HG03196 (cell line): ENCODE data around the gene LIPC.

Experiments
- ATAC-seq: cut with Tn5 transposase; IDR thresholded peaks from one replicate; pipeline ENCODE4 v1.9.1; 2021; ENCODE audit not compliant: unreplicated experiment

The LIPC gene

GRCh38 chr15:58512522-58512921, 80.7 kb downstream of the LIPC start:
- no peak for ATAC-seq

- no peak for ATAC-seq
Observed at GRCh38 chr15:58513008-58513407, 81.2 kb downstream of the LIPC start.

- ATAC-seq = no peak
Observed at GRCh38 chr15:58513726-58514336, 82.0 kb downstream of the LIPC start.

- ATAC-seq = no peak
Observed at GRCh38 chr15:58515807-58516206, 84.0 kb downstream of the LIPC start.

- no peak for ATAC-seq
Observed at GRCh38 chr15:58517252-58517681, 85.5 kb downstream of the LIPC start.

GRCh38 chr15:58517682-58518525, 86.1 kb downstream of the LIPC start:
- peak; percentile 45 for ATAC-seq

GRCh38 chr15:58518626-58519025, 86.8 kb downstream of the LIPC start:
- no peak for ATAC-seq

- ATAC-seq = no peak
Observed at GRCh38 chr15:58519516-58519915, 87.7 kb downstream of the LIPC start.

- ATAC-seq = no peak
Observed at GRCh38 chr15:58520464-58520863, 88.7 kb downstream of the LIPC start.

- no peak for ATAC-seq
Observed at GRCh38 chr15:58520936-58521292, 89.1 kb downstream of the LIPC start.

- no peak for ATAC-seq
Observed at GRCh38 chr15:58521293-58521991, 89.7 kb downstream of the LIPC start.

- ATAC-seq = no peak
Observed at GRCh38 chr15:58522391-58522790, 90.6 kb downstream of the LIPC start.

GRCh38 chr15:58522865-58523264, 91.1 kb downstream of the LIPC start:
- no peak for ATAC-seq

GRCh38 chr15:58523634-58524033, 91.8 kb downstream of the LIPC start:
- no peak for ATAC-seq

GRCh38 chr15:58524247-58524646, 92.5 kb downstream of the LIPC start:
- ATAC-seq = no peak

- no peak for ATAC-seq
Observed at GRCh38 chr15:58525991-58526421, 94.2 kb downstream of the LIPC start.

- ATAC-seq = no peak
Observed at GRCh38 chr15:58526647-58527192, 94.9 kb downstream of the LIPC start.

- no peak for ATAC-seq
Observed at GRCh38 chr15:58527573-58528187, 95.9 kb downstream of the LIPC start.

- ATAC-seq = no peak
Observed at GRCh38 chr15:58528188-58528870, 96.5 kb downstream of the LIPC start.

- ATAC-seq = no peak
Observed at GRCh38 chr15:58529041-58529440, 97.2 kb downstream of the LIPC start.
